SK-N-SH (cell line): ENCODE measurements around the gene JAML.

ENCODE experiments used
- CHD2 ChIP-seq: fragments of 150-350 bp; IDR thresholded peaks from 2 replicates; pipeline ENCODE4 v1.6.1; 2018; ENCODE audit warnings: low read length; ENCODE audit not compliant: partially characterized antibody
- EP300 ChIP-seq, 2 experiments: IDR thresholded peaks; 2 replicates each; pipeline versions ENCODE4 v1.4.0 to v1.6.1; 2012; ENCODE audit warnings: borderline replicate concordance in 1 of 2, low read depth in 1 of 2, low read length in 1 of 2
- EZH2phosphoT487 ChIP-seq: fragments of 200-600 bp; sonication (generic); IDR thresholded peaks from 2 replicates; pipeline ENCODE4 v1.6.1; 2017; ENCODE audit warnings: low read depth, mixed run types, mild to moderate bottlenecking, antibody characterized with exemption, moderate library complexity, borderline replicate concordance
- FOXM1 ChIP-seq: IDR thresholded peaks from 2 replicates; pipeline ENCODE4 v1.4.0; 2012; ENCODE audit warnings: low read depth, mild to moderate bottlenecking
- GATA2 ChIP-seq: sonication (generic); formaldehyde crosslinking; IDR thresholded peaks from 2 replicates; pipeline ENCODE4 v1.5.0; 2020; ENCODE audit warnings: mild to moderate bottlenecking, missing genetic modification reagents
- MXI1 ChIP-seq: IDR thresholded peaks from 2 replicates; pipeline ENCODE4 v1.6.1; 2012; ENCODE audit warnings: mild to moderate bottlenecking, low read depth, low read length, improper control_type of control experiment
- NFIC ChIP-seq: IDR thresholded peaks from 2 replicates; pipeline ENCODE4 v1.4.0; 2012; ENCODE audit warnings: borderline replicate concordance
- POLR2AphosphoS5 ChIP-seq: IDR thresholded peaks from 2 replicates; pipeline ENCODE4 v1.6.1; 2012; ENCODE audit warnings: low read depth, low read length
- RAD21 ChIP-seq: IDR thresholded peaks from 2 replicates; pipeline ENCODE4 v1.6.1; 2012; ENCODE audit warnings: mild to moderate bottlenecking, low read length
- RXRA ChIP-seq: IDR thresholded peaks from 2 replicates; pipeline ENCODE4 v1.4.0; 2012; ENCODE audit warnings: low read depth, mild to moderate bottlenecking, borderline replicate concordance
- YY1 ChIP-seq: IDR thresholded peaks from 2 replicates; pipeline ENCODE4 v1.4.0; 2012; ENCODE audit warnings: low read depth, mild to moderate bottlenecking
- TF ChIP-seq, protein P1 (sequence below): IDR thresholded peaks from 2 replicates; pipeline ENCODE4 v1.6.1; 2012; ENCODE audit warnings: mild to moderate bottlenecking, low read depth, low read length, moderate library complexity
- TF ChIP-seq, protein P2 (sequence below): fragments of 200-600 bp; sonication (generic); IDR thresholded peaks from 2 replicates; pipeline ENCODE4 v1.6.1; 2017; ENCODE audit warnings: antibody characterized with exemption, mild to moderate bottlenecking, moderate library complexity

DNA sequence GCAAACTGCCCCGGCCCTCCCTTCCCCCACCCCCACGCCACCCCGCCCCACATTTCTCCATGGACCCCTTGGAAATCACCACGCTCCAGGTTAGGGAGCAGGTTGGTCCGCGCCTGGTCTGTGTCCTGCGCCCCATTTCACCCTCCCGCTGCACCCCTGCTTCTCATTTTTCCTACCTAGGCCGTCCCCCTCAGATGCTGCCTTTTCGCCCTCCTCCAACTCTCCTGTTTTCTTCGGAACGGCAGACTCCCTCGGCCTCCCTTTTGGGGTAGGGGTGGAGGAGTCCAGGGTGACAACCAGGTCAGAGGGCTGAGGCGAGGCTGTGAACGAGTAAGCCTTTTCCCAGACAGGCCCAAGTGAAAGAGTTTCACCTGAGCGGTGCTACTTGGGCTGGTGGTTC, 71.3 kb downstream of the JAML start:
- TF ChIP-seq FOXM1 (no peak), NFIC (no peak), RAD21 (no peak), EZH2phosphoT487 (no peak), YY1 (no peak), EP300 (IDR thresholded peaks at IDR 0.05; ENCODE audit: borderline replicate concordance in 1 of 2, low read depth in 1 of 2, low read length in 1 of 2) (no peak), POLR2AphosphoS5 (no peak), GATA2 (CRISPR knock-in tag) (no peak), RXRA (no peak), MXI1 (no peak), CHD2 (no peak)
- TF ChIP-seq, protein P1, sequence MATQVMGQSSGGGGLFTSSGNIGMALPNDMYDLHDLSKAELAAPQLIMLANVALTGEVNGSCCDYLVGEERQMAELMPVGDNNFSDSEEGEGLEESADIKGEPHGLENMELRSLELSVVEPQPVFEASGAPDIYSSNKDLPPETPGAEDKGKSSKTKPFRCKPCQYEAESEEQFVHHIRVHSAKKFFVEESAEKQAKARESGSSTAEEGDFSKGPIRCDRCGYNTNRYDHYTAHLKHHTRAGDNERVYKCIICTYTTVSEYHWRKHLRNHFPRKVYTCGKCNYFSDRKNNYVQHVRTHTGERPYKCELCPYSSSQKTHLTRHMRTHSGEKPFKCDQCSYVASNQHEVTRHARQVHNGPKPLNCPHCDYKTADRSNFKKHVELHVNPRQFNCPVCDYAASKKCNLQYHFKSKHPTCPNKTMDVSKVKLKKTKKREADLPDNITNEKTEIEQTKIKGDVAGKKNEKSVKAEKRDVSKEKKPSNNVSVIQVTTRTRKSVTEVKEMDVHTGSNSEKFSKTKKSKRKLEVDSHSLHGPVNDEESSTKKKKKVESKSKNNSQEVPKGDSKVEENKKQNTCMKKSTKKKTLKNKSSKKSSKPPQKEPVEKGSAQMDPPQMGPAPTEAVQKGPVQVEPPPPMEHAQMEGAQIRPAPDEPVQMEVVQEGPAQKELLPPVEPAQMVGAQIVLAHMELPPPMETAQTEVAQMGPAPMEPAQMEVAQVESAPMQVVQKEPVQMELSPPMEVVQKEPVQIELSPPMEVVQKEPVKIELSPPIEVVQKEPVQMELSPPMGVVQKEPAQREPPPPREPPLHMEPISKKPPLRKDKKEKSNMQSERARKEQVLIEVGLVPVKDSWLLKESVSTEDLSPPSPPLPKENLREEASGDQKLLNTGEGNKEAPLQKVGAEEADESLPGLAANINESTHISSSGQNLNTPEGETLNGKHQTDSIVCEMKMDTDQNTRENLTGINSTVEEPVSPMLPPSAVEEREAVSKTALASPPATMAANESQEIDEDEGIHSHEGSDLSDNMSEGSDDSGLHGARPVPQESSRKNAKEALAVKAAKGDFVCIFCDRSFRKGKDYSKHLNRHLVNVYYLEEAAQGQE: no peak
- TF ChIP-seq, protein P2, sequence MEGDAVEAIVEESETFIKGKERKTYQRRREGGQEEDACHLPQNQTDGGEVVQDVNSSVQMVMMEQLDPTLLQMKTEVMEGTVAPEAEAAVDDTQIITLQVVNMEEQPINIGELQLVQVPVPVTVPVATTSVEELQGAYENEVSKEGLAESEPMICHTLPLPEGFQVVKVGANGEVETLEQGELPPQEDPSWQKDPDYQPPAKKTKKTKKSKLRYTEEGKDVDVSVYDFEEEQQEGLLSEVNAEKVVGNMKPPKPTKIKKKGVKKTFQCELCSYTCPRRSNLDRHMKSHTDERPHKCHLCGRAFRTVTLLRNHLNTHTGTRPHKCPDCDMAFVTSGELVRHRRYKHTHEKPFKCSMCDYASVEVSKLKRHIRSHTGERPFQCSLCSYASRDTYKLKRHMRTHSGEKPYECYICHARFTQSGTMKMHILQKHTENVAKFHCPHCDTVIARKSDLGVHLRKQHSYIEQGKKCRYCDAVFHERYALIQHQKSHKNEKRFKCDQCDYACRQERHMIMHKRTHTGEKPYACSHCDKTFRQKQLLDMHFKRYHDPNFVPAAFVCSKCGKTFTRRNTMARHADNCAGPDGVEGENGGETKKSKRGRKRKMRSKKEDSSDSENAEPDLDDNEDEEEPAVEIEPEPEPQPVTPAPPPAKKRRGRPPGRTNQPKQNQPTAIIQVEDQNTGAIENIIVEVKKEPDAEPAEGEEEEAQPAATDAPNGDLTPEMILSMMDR: no peak
